DOHH2 (cell line): Measurements from ENCODE around the gene PLEKHG4B.

ENCODE experiments used
- CTCF ChIP-seq: fragments of 200-600 bp; sonication (generic); IDR thresholded peaks from one replicate; pipeline ENCODE4 v1.5.1; 2014; ENCODE audit warnings: antibody characterized with exemption, mild to moderate bottlenecking, low read depth, low read length; ENCODE audit not compliant: poor library complexity, severe bottlenecking
- EZH2phosphoT487 ChIP-seq: fragments of 200-600 bp; sonication (generic); IDR thresholded peaks from 2 replicates; pipeline ENCODE4 v1.6.1; 2017; ENCODE audit warnings: borderline replicate concordance, mild to moderate bottlenecking, antibody characterized with exemption, low read length, moderate library complexity, mixed read lengths

DNA sequence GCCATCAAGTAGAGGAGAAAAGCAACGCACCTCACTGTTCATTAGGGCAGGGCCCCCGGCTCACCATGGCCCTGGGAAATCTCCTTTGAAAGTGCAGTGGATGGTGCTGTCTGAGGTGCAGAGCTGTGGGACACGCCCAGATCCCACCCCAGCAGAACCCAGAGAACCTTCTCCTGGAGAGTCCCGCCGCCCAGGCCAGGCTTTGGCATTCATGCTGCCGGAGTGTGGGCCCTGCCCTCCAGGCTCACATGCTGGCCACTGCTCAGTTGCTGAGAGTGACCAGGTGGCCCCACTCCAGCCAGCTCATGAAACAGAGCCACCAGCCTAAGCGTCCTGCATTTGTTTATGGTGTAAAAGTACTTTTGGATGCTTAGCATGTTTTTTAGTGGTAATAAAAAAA lies 75.5 kb downstream of the PLEKHG4B start:
- TF ChIP-seq CTCF (no peak), EZH2phosphoT487 (no peak)
